GM21447 (cell line): ENCODE data around the gene TMEM175.

Source experiments
- ATAC-seq: cut with Tn5 transposase; IDR thresholded peaks from one replicate; pipeline ENCODE4 v1.9.1; 2021; ENCODE audit not compliant: unreplicated experiment

TMEM175 gene

DNA sequence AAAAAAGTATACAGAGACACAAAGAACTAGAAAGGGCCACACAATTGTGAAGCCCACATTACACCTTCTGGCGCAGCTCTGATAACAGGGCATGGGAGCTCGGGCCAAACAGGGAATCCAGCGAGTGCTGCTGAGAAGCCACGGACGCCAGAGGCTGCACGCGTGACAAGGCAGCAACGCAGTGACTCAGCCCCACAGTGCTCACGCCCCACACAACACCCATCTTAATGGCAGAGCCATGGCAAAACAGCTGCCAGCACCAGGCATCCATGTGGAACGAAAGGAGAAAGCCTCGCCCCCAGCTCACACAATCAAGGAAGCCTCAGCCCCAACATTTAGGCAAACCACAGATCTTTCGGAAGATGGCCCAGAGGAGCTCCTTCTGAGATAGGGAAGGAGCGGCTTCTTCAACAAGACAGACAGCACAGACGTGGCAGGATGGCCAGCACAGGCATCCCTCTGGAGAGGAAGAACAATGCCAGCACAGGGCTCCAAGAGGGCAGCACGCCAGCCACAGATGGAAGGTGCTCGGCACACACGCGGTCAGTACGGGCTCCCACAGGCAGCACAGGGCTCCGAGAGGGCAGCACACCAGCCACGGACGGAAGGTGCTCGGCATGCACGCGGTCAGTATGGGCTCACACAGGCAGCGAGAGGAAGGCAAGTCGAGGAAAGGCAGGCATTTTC is 33.2 kb upstream of the TMEM175 start:
- no peak for ATAC-seq

- ATAC-seq = no peak
Measured at GRCh38 chr4:899556-899906, 32.7 kb upstream of the TMEM175 start.

DNA sequence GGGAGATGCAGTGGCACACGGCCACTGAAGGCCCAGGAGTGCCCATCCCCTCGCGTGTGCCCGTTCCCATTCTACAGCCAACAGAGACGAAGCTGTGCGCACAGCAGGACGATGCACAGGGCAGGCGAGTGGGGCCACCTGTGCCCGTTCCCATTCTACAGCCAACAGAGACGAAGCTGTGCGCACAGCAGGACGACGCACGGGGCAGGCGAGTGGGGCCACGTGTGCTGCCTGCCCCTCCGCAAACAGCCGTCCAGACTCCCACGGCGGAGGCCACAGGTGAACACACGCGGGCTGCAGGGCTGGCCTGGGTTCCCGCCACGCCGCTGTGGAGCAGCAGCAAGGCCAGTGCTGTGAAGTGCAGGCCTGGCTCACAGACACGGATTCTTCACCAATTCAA is 32.2 kb upstream of the TMEM175 start:
- ATAC-seq = no peak

- ATAC-seq = no peak
Measured at GRCh38 chr4:900721-901120, 31.5 kb upstream of the TMEM175 start.

DNA sequence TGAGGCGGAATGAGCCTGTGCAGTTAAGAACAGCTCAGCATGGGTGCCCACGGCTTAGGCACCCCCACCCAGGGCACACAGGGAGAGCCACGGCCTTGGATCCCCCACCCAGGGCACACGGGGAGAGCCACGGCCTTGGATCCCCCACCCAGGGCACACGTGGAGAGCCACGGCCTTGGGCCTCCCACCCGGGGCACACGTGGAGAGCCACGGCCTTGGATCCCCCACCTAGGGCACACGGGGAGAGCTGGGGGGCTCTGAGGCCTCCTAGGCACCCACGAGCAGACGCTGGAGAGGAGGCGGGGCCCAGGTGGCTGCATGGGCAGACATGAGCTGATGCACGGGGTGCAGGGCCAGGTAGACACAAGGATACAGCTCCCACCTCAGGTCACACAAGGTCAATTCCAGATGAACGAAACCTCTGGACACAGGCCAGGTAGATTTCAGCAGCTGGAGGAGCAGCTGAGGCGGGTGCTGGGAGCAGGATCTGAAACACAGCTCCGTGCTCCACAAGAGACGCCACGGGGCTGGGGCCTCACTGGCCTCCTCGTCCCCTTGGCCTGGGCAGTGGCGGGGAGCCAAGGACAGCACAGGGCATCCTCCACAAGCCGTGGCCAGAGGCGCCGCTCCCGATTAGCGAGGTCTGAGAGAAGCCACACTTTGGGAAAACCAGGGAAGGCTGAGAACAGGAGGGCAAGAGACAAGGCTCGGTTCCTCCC is 30.9 kb upstream of the TMEM175 start:
- no peak for ATAC-seq

DNA sequence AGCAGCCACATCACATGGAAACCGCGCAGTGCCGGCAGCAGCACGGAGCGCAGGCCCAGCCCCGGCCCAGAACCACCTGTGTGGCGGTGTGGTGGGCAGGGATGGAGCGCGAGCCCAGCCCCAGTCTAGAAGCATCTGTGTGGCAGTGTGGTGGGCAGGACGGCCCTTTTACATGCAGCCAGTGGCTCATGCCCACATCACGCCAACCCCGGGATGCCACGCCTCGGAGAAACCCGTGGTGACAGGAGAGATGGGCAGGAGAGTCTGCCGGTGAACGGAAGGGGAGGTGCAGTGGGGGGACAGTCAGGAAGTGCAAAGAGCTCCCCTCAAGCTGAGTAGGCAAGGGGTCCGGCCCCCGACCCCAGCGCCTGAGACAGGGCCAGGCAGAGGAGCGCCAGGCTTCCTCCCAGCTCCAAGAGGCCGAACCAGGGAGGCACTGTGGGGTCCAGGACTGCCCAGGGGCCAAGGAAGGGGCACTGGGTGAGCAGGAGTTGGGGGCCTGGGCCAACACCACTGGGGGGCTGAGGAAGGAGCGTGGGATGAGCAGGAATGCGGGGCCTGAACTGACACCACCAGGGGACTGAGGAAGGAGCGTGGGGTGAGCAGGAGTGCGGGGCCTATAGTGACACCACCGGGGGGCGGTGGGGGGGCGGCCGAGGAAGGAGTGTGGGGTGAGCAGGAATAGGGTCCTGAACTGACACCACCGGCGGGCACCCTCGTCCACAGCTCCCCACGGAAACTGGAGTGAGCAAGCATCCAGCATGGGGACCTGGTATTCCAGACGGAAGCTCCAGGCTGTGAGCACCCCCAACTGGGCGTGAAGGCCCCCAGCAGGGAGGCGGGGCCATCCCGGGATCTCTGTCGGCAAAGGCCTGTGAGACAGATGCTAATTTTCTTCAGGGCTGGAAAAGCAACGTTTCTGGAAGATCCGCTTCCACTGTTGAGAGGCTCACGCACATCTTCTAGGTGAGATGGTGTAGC is 28.9 kb upstream of the TMEM175 start:
- no peak for ATAC-seq

GRCh38 chr4:905485-906338 is 26.5 kb upstream of the TMEM175 start:
- ATAC-seq = no peak

DNA sequence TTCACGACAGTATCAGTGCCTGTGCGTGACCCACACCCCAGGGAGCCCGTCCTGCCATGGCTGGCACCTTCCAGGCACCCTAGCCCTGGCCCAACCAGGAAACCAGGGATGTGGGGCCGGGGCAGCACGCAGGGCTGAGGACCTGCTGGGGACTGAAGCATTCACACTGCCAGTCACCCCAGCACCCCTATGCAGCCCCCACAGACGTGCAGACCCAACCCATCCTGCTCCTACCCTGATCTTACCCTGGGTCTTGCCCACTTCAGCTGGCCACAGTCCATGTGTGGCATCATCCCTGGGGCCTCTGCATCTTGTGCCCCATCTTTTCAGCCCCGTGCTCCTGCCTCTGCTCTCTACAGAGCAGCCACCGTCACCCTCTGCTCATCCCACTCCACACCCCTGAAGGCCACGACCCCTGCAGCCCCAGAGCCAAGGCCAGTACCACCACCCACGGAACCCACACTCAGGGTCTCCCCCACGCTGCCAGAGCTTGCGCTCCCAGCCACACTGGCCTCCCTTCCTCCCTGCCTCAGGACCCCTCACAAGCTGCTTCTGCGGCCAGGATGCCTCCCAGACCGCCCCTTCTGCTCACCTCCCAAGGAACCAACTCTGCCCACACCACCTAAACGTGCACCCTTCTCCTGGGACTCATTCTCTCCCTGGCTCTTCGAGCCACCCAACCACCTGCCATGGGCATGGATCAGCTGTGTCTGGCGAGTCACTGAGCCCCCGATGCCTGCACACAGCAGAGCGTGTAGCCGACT is 25.7 kb upstream of the TMEM175 start:
- ATAC-seq = no peak

GRCh38 chr4:907103-907400 is 25.2 kb upstream of the TMEM175 start:
- ATAC-seq = no peak

DNA sequence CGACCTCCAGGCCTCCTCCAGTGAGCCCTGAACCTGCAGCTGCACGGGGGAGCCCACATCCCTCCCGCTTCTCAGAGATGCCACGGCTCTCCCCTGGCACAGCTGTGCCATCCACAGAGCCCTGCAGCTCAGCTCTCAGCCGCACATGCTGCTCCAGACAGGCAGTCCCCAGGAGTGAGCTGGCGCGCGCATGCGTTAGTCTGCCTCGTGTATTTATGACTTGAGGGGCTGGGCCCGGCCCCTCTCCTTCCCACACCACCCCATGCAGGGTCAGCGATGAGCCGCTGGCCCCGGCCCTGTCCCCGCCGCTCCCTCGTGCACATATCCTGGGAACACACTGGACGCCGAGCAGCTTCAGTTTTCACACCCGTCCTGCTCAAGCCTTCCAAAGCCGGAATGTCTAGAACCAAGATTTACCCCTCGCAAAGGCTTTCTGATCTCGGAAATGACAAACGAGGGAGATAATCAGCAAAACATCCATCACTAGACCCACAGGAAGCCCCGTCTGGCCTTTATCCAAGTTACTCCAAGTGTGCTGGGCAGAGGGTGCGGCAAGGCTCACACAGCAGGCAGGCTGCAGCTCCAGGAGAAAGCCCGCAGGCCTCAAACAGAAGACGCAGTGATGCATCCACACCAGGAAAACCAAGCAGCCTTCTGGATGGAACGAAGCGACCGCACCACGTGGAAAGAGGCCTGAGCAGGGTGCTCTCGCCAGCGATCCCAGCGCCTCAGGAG is 24.4 kb upstream of the TMEM175 start:
- ATAC-seq = no peak

DNA sequence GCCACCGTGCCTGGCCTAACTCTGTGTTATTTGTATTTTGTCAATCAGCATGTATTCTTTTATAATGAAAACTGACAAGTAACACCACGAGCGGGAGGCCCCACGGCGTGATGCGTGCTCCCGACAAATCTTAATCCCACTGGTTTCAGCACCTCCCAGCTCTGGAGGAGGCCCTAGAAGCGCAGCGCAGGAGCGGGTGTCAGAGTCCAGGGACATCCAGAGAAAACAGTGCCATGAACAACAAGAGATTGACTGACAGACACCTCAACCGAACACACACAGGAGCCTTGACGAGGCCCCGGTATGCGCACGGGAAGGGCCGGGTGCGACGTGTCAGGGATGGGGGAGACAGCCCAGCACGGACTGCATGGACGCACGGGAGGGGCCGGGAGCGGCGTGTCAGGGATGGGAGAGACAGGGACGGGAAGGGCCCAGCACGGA is 23.1 kb upstream of the TMEM175 start:
- ATAC-seq = no peak

DNA sequence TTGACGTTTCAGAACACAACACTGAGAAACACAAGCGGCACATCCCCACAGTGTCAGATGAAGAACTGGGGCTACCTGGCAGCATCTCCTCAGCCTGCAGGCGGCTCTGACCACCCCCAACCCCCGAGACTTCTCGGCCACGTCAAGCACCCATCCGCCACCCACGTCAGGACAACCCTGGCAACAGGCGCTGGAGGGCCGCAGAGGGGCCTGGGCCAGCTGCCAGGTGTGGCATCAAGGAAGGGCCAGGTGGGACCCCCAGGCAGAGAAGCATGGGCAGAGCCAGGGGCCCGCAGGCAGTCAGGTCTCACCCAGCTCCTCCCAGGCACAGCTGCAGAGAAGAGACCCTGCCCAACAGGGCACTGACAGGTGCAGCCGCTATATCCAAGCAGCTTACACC is 22.4 kb upstream of the TMEM175 start:
- ATAC-seq = no peak

DNA sequence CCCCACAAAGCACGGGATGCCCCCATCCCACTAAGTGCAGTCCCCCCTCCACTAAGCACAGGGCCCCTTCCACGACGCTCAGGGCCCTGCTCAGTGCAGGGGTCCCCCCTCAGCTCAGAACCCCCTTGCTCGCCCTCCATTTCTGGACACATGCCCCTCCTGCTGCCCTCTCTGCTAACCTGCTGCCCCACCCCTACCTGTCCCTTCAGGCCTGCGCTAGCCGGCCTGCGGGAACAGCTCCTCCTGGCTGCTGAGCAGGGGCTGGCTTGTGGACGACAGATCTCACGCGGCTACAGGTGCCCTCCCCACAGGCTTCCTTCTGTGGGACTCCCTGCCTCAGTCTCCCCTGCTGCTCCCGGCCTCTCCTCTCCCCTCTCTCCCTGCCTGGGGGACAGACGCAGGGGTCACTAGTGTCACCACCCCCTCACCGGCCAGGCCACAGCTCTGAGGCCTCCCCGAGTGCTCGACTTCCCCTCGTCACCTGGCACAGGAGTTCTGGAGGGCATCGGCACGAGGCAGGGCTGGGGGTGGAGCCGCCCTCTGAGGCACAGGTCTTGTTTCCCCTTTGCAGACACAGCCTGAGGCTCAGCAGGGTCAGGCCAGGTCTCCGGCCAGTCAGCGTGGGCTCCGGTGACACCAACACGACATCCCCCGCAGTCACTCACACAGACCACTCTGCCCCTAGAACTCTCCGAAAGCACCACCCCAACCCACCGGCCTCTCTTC is 21.7 kb upstream of the TMEM175 start:
- ATAC-seq = no peak

DNA sequence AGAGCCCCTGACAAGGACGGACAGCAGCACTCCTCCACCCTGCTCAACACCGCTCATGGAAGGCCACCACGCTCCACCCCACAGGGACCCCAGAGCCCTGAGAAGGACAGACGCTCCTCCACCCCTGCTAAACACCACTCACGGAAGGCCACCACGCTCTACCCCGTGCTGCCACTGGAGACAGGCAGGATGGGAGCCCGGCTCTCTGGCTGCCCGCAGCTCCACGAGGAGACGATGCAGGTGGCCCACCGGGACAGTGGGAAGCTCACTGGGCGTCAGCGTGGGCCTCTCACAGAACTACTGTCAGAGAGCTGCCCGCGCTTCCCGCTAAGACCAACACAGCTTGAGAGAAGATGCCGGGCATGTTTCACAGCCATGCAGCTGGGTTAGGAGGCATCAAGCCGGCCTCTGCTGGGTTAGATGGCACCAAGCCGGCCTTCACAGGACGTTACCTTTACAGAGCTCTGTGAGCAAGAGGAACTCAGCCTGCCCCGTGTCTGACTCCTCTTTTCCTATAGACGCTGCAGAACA is 21.0 kb upstream of the TMEM175 start:
- no peak for ATAC-seq

DNA sequence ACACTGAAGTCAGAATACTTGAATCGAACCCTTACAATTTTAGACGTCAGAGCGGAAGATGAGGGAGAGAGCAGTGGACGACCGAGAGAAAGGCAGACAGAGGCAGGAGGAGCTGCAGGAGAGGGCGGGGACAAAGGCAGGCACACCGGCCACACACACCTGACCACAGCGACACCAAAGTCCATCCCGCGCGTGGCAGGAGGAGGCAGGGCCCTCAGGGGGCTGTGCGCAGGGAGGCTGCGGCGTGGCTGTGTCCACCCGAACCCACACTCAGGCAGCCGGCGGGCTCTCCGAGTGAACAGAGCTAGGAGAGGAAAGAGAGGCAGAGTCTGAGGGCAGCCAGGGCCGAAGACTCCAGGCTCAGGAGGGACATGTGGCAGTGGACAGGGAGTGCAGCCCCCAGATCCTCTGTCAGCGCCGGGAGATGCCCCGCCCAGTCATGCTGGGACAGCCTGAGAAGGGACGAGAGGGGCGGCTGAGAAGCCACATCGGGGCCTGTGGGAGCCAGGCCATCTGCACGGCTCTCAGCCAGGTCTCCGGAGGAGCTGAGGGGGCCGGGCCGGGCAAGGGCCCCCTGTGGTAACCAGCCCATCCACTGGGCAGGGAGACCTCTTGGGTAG is 20.3 kb upstream of the TMEM175 start:
- ATAC-seq = no peak

GRCh38 chr4:912548-913279 is 19.5 kb upstream of the TMEM175 start:
- ATAC-seq = no peak

DNA sequence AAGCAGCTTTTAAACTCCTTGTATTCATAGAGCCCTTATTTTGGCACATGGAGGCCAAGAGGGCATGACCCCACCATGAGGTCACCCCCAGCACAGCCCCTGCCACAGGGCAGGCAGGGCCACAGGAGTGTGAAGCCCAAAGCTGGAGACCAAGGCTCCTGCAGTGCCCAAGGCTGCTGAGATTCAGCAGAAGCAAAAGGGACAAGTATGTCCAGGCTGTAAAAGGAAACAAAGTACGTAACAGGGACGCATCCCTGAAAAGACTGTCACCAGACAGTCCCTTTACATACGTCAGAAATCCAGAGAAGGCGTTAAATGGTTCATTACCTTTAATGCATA is 19.0 kb upstream of the TMEM175 start:
- ATAC-seq = no peak

DNA sequence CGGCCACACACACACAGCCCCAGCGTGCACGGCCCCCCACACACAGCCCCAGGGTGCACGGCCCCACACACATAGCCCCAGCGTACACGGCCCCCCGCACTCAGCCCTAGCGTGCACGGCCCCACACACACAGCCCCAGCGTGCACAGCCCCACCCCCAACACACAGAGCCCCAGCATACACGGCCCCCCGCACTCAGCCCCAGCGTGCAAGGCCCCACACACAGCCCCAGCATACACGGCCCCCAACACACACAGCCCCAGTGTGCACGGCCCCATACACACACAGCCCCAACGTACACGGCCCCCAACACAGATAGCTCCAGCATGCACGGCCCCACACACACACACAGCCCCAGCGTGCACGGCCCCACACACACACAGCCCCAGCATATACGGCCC is 17.7 kb upstream of the TMEM175 start:
- no peak for ATAC-seq
